ENCODE measurements around the gene MRPS23.

Gene MRPS23

GRCh38 chr17:57819867-57820266, 30.0 kb downstream of the MRPS23 start:
- Histone ChIP-seq H3K4me1 (ENCODE audit: control insufficient read depth in 1 of 2, insufficient read depth in 1 of 2, low read depth in 1 of 2, low read length in 1 of 2) (peaks cover 0 to 7% of the 10 kb centered on the region in 2 experiments), H3K36me3 (no peaks in the 10 kb centered on the region), H3K27ac (no peak overlapping the region), H3K4me3 (ENCODE audit: low read depth in 1 of 2, low read length in 1 of 2) (no peak overlapping the region), H3K27me3 (no peaks in the 10 kb centered on the region), H3K9me3 (no peaks in the 10 kb centered on the region)
- TF ChIP-seq CTCF (IDR thresholded peaks at IDR 0.05), result no peak

GRCh38 chr17:57819285-57819684, 30.6 kb downstream of the MRPS23 start:
- H3K4me3 ChIP-seq (ENCODE audit: low read depth in 1 of 2, low read length in 1 of 2), result no peak overlapping the region
- no peak overlapping the region for H3K27ac ChIP-seq
- no peaks in the 10 kb centered on the region for H3K9me3 ChIP-seq
- no peak for TF ChIP-seq CTCF (IDR thresholded peaks at IDR 0.05)
- peaks cover 5% of the 10 kb centered on the region for H3K27me3 ChIP-seq
- H3K36me3 ChIP-seq, result no peaks in the 10 kb centered on the region
- peaks cover 0 to 7% of the 10 kb centered on the region in 2 experiments for H3K4me1 ChIP-seq (ENCODE audit: control insufficient read depth in 1 of 2, insufficient read depth in 1 of 2, low read depth in 1 of 2, low read length in 1 of 2)

- H3K9me3 ChIP-seq, result no peaks in the 10 kb centered on the region
- H3K27ac ChIP-seq, result no peak overlapping the region
- H3K36me3 ChIP-seq, result no peaks in the 10 kb centered on the region
- peaks cover 13% of the 10 kb centered on the region for H3K27me3 ChIP-seq
- peaks cover 0 to 7% of the 10 kb centered on the region in 2 experiments for H3K4me1 ChIP-seq (ENCODE audit: control insufficient read depth in 1 of 2, insufficient read depth in 1 of 2, low read depth in 1 of 2, low read length in 1 of 2)
- no peak for TF ChIP-seq CTCF (IDR thresholded peaks at IDR 0.05)
- H3K4me3 ChIP-seq (ENCODE audit: low read depth in 1 of 2, low read length in 1 of 2), result no peak overlapping the region
These were observed 31.8 kb downstream of the MRPS23 start for GRCh38 chr17:57818066-57818465.

- Histone ChIP-seq H3K27ac (no peak overlapping the region), H3K36me3 (no peaks in the 10 kb centered on the region), H3K9me3 (no peaks in the 10 kb centered on the region), H3K4me3 (ENCODE audit: low read depth in 1 of 2, low read length in 1 of 2) (no peak overlapping the region), H3K27me3 (peaks cover 13% of the 10 kb centered on the region), H3K4me1 (ENCODE audit: control insufficient read depth in 1 of 2, insufficient read depth in 1 of 2, low read depth in 1 of 2, low read length in 1 of 2) (peaks cover 0 to 7% of the 10 kb centered on the region in 2 experiments)
- no peak for TF ChIP-seq CTCF (IDR thresholded peaks at IDR 0.05)
These were observed 32.5 kb downstream of the MRPS23 start for GRCh38 chr17:57817299-57817698.

- Histone ChIP-seq H3K4me1 (ENCODE audit: control insufficient read depth in 1 of 2, insufficient read depth in 1 of 2, low read depth in 1 of 2, low read length in 1 of 2) (peaks cover 8 to 16% of the 10 kb centered on the region in 2 experiments), H3K27me3 (peaks cover 39% of the 10 kb centered on the region), H3K36me3 (no peaks in the 10 kb centered on the region), H3K27ac (no peak overlapping the region), H3K9me3 (no peaks in the 10 kb centered on the region), H3K4me3 (ENCODE audit: low read depth in 1 of 2, low read length in 1 of 2) (no peak overlapping the region)
- no peak for TF ChIP-seq CTCF (IDR thresholded peaks at IDR 0.05)
These were observed 35.4 kb downstream of the MRPS23 start for GRCh38 chr17:57814421-57814820.
